Tongue (tissue), 2 donors: ENCODE results near the gene RTN4R. TPM values are rescaled to one million over a fixed set of nuclear protein-coding genes. Genes with fewer than 3 reads are reported as not detected.
A peak's percentile ranks its signal among the peaks of the same experiment; 100 is the strongest.
"Not testable (repeated sequence)": the region's sequence is repeated elsewhere in the genome, so short reads cannot be mapped to it uniquely, and the experiment has no call there.

Experiments
- DNase-seq: peaks from one replicate; pipeline ENCODE4 v3.0.0-alpha.2; 2015
- total RNA-seq: library from RNA; depleted of rRNA; stranded (reverse); fragments of >200 nt; gene quantifications from one replicate; pipeline ENCODE4 v1.2.3, GENCODE V29; 2014

The RTN4R gene
- total RNA-seq, 1 donor from 2014 or later: 7.1 TPM

DNA sequence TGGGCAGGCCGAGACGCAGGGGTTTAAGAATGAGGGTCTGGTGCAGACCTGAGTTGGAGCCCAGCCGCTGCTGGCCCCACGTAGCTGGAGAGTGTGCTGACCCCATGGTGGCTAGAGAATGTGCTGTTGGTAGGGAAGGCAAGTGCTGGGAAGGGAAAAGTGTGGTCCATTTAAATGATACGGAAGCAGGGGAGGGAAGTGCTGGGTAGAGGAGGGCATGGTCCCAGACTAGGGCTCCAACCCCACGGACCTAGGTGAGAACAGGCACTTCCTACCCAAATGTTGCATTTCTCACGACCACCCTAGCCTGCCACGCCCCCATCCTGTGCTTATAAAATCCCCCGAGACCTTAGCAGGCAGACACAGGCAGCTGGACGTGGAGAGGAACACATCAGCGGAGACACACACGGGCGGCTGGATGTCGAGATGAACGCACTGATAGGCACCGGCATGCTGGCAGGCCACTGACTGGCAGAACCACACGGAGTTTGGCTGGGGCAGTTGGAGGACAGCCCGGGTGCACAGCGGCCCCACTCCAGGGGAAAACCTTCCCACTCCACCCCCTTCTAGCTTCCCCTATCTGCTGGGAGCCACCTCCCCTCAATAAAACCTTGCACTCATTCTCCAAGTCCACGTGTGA is 18.8 kb upstream of the RTN4R start:
- DNase-seq: not testable (repeated sequence)

GRCh38 chr22:20286312-20286660 is 18.2 kb upstream of the RTN4R start:
- DNase-seq: not testable (repeated sequence)

DNA sequence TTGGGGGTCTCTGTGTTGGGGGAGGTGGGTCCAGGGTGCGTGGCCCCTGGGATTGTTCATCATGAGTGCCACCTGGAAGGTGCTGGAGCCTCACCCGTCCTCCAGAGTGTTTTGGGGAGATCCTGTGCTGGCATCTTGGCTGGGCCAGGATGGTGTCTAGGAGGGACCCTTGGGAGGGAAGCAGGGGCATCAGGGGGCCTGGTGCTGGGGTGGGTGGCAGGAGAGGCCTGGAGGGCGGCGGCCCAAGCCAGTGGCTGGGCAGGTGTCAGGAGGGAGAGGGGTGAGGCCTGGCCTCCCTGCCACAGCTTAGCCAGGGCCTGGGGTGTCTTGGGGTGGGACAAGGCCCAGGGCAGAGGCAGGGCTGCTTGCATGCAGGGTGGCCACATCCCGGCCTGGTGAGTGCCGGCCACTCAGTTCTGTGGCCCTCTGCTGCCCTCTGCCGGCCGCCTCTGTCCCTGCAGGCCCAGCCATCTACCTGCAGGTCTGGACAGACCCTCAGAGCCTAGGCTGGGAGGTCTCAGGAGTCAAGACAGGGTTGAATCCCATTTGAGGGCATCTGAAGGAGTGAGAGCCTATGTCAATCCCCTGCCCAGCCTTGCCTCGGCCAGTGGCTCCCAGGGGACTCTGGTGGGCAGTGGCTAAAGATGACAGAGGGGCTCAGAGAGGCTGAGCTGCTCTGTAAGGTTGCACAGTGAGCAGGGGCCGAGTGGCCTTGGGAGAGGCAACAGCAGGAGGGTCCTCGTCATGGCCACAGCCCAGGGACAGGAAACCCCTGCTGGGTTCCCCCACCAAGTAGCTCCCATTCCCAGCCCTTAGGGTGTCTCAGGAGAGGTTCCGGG is 17.6 kb upstream of the RTN4R start:
- DNase-seq: peak; percentile 82

- no peak for DNase-seq
Measured at GRCh38 chr22:20284471-20285086, 16.5 kb upstream of the RTN4R start.

DNA sequence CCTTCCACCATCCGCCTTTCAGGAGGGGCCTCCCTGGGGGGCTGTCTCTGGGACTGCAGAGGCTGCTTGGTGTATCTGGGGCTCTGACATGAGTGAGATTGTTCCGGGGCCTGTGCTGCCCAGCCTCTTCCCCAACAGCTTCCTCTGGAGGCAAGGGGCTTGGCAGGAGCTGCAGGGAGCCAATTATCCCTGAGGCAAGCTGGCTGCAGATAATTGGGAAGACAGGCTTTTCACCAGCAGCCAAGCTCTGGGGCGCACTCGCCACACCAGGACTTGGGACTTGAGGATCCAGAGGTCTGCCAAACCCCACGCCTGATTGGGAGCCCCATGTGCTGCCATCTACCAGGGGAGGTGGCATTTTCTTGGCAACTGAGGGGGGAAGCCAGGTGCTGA is 15.6 kb upstream of the RTN4R start:
- DNase-seq: no peak

DNA sequence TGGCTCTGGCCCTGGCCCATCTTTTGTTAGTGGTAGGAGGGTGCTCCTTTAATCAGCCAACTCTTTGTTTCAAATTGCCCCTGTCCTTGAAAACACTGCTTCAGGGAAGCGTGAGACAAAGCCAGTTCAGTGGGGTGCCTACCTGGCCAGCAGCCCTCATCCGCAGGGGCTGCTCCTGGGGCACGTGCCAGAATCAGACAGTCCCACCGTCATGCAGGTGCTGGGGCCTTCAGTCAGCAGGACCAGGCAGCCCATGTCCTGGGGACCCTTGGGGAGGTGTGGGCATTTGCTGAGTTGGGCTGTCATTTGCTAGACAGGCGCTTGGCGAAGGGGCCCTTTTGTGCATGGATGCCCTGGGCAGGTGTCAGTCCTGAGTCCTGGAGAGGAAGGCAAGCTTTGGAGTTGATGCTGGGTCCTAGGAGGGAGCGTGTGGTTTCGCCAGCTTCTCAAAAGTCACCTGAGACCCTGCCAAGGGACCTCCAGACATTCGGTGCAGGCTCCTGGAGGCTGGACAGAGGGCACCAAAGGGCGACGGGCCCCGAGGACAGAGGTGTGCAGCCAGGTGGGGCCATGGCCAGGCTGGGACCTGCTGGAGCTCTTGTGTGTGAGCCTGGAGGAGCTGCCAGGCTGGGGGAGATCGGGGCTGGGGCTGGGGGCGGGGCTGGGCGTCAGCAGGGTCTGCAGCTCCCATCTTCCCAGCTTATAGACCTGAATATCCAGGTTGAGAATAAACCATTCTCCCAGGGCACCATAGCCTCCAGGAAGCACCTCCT is 15.0 kb upstream of the RTN4R start:
- DNase-seq: no peak

- DNase-seq: no peak
Measured at GRCh38 chr22:20281891-20282290, 13.8 kb upstream of the RTN4R start.

GRCh38 chr22:20281473-20281872 is 13.4 kb upstream of the RTN4R start:
- not testable (repeated sequence) for DNase-seq

DNA sequence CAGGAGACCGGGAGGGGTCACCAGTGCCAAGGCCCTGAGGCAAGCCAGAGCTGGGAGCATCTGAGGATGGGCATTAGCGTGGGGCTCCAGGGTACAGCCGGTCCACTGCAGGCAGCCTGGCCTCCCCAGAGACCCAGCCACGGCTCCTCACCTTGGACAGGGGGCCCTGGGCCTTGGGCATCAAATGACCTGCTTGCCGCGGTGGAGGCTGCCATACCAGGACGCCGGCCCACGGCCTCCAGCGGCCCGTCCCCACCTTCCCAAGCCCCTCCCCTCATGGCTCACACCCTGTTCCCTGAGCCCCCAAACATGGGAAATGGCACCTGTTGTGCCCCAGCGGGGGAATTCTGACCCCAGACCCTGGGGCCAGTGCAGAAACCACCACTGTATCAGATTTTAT is 12.7 kb upstream of the RTN4R start:
- no peak for DNase-seq

DNA sequence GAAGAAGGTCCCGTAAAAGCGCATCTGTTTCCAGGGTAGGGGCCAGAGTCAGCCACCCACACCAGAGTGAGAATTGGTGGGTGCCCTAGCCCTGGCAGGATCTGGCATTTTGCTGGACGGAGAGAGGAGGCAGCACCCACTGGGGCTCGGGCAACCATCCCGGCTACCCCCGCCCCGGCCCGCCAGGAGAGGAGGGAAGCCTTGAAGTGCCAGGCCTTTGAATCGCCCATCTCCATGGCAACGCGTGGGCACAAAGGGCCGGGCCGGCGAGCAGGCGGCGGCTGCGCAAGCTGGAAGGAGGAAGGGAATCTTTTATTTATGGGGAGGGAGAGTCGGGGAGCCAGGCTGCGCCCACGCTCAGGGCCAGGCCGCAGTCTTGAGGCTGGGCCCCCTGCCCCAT is 12.0 kb upstream of the RTN4R start:
- not testable (repeated sequence) for DNase-seq

GRCh38 chr22:20279662-20280134 is 11.6 kb upstream of the RTN4R start:
- DNase-seq: no peak

GRCh38 chr22:20278726-20279490 is 10.8 kb upstream of the RTN4R start:
- DNase-seq: not testable (repeated sequence)

DNA sequence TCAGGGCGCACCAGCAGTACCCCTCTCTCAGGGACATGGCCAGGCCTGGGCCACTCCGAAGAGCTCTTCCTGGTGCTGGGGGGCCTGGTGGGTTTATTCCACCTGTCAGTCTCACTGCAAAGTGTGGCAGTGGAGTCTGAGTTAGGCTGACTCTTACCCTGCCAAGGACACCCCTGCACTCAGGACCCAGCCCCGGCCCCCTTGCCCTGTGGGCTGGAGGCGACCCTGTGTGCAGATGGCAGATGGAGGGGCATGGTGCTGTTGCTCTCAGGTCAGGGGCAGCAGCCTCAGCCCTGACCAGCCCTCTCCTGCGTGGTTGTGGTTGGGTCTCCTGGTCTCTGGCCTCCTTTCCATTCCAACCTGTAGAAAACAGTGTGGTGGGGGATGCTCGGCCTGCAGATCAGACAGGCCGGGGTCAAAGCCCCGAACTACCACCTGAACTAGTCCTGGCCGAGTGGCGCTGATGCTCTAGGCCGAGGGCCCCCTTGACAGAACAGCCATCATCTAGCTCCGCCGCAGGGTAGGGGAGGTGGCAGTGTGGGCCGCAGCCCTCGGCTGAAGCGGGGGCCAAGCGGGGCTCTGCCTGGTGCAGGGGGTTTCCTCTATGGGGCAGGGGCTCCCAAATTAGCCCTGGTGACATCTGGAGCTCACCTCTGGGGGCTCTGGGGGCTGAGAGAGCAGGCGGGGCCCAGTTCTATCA is 10.0 kb upstream of the RTN4R start:
- DNase-seq: not testable (repeated sequence)

DNA sequence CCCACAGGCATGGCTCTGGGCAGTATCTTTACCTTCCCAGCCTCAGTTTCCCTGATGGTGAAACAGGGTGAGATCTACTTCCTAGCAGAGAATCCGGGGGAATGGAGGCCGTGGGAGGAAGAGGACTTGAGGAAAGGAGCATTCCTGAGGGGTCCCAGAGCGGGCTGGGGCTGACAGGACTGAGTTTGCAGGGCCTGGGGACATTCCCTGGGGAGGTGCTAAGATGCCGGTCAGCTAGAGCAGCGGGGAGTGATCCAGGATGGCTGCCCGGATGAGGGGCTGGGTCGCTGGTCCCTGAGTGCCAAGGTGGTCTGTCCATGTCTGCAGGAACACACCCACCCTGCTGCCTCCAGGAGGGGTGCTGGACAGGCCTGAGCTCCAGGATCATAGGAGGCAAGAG is 8.3 kb upstream of the RTN4R start:
- DNase-seq: no peak

GRCh38 chr22:20275836-20276235 is 7.7 kb upstream of the RTN4R start:
- DNase-seq: no peak

DNA sequence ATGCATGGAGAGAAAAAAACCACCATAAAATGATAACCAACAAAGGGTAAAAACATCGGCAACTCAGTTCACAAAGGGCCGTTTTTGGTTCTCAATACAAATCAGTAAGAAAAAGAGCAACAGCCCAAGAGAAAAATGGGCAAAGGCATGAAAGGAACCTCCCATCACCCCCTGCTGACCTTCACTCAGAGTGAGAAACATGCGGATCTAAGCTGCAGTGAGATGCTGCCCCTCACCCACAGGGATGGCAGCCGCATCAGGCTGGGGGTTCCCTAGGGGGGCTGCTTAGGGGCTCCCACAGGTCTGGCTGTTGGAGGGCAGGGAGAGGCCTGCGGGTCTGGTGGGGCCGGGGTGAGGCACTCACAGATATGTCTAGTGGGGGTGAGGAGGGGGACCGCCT is 7.2 kb upstream of the RTN4R start:
- not testable (repeated sequence) for DNase-seq

DNA sequence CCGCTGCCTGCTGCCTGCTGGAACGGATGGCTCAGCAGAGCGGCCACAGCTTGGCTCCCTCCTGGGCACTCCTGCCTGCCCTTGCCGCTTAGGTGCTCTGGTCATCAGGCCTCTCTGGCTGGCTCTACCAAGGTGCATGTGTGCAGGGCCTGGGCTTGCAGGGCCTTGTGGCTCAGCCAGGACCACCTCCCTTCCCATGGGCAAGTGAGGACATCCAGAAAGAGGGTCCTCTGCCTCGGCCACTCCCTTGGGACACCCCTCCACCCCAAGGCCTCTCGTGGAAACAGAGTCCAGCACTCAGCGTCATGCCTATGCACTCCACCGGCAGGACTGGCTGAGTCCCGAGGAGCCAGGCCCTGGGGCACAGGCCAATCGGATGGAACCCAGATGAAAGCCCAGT is 6.3 kb upstream of the RTN4R start:
- not testable (repeated sequence) for DNase-seq

GRCh38 chr22:20273758-20274181 is 5.7 kb upstream of the RTN4R start:
- DNase-seq: peak; percentile 85

- DNase-seq: no peak
Measured at GRCh38 chr22:20272700-20273099, 4.6 kb upstream of the RTN4R start.

GRCh38 chr22:20272174-20272573 is 4.1 kb upstream of the RTN4R start:
- no peak for DNase-seq
